Stromal cell of bone marrow (primary cell): Measurements from ENCODE around the gene GAS6.
"Not testable (repeated sequence)": the region's sequence is repeated elsewhere in the genome, so short reads cannot be mapped to it uniquely, and the experiment has no call there.

Source experiments
- DNase-seq: peaks from one replicate; pipeline ENCODE4 v3.0.0-alpha.2; 2012; ENCODE audit warnings: low read depth

Gene GAS6

DNA sequence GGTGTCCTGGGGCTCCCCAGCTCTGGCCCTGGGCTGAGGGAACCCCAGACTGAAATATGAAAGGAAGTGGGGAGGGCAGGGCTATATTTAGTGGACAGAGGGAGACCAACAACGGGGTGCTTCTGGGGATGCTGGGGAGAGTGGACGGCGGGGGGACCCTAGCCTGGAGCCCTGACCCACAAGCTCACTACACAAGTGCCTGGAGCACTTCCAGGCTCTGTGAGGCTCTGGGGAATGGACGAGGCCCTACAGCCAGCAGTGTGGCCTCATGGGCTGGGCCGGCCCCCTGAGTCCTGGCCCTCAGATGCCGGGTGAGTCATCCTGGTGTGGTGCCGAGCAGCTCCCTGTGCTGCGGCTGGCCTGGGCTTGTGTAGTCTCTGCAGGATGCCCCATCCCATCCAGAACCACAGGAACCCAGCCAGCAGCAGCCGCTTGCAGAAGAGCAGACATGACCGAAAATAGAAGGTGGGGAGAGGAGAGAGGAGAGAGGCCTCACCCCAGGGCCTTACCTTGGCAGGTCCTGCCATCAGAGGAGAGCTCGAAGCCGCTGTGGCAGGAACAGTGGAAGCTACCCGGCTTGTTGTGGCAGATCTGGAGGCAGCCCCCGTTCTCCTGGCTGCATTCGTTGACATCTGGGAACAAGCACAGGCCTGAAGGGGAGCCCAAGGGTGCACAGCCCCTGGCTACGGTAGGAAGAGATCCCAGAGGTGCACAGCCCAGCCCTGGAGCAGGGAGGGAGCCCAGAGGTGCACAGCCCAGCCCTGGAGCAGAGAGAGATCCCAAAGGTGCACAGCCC, 26.1 kb downstream of the GAS6 start:
- peak; percentile 96 for DNase-seq

DNA sequence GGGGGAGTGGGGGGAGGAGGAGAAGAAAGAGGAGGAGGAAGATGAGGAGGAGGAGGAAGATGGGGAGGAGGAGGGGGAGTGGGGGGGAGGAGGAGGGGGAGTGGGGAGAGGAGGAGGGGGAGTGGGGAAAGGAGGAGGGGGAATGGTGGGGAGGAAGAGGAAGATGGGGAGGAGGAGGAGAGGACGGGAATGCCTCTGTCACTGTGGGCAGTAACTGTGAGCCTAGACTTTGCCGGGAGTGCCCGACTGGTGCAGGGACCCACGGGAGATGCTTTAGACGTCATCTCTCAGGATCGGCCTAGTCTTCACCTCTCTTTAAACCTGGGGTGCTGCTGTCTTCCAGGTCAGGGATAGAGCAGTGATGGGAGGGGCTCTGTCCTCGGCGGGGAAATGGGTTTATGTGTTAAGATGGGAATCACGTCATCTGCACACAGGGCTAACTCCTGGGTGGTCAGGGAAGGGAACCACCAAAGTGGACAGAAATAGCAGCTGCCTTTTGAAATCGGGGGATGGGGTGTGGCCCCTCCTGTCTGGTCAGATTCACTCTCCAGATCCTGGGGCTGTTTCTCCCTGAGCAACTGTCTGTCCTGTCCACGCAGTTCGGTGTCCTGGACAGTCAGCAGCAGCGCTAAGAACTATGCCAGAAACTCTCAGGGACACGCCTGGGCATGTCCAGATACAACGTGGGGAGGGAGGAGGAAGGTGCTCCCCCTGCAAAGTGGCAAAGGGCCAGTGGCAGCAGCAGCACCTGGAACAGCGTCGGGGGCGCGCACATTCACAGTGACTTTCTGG, 26.9 kb downstream of the GAS6 start:
- peak; percentile 69 for DNase-seq

DNA sequence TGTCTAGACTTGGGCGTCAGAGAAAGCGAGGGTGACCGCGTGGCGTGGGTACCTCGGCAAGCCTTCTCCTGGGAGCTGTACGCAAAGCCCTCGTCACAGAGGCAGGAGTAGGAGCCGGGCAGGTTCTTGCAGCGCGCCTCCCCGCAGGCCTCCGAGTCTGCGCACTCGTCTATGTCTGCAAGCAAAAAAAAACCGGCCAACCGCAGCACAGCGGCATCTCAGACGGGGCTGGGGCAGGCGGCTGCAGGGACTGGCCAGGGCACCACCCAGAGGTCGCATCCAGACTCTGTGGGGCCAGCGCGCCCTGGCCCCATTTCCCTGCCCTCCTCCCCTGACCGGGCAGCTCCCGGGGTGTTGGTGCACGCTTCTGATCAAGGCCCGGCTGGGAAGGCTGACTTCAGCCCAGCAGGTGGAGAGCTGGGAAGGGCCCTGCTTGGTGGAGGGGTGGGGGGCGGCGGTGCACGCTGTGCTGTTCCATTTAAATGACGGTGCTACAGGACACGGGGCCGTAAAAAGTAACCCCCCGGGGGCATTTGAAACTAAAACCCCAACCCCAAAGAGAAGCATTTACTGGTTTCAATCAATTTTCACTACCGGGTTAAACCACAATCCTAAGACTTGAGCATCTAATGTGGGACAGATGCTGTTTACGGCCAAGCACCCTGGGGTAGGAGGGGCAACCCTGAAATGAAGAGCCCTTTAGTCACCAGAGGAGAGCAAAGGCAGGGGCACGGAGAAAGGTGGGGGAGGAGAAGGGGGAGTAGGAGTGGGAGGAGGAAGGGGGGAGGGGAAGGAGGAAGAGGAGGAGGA, 28.2 kb downstream of the GAS6 start:
- DNase-seq = no peak

DNA sequence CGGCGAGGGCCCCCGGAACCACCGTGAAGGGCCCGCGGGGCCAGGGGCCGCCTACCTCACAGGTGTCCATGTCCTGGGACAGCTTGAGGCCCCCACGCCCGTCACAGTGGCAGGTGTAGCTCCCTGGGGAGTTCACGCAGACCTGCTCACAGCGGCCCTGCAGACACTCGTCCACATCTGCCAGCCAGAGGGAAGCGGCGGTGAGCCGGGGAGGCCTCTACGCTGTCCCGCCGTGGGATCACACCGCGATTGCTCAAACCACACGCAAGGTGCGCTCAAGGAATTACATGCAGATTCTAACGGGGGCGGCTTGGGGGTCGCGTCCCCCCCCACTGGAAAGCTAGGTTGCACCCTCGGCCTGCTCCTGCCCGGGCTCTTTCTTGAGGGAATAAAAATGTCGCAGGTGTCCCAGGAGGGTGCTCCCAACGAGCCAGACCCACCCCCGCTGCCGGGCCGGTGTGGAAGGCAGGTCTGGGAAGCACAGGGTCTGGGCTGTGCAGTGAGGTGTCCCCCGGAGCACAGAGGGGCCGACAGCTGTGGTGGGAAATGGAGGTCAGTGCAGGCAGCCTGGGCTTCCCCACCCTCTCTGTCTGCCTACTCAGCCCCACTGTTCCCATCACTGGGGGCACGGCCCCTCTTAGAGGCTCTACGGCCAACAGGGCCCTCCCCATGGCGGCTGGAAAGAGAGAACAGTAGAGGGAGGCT, 29.2 kb downstream of the GAS6 start:
- DNase-seq = no peak

DNA sequence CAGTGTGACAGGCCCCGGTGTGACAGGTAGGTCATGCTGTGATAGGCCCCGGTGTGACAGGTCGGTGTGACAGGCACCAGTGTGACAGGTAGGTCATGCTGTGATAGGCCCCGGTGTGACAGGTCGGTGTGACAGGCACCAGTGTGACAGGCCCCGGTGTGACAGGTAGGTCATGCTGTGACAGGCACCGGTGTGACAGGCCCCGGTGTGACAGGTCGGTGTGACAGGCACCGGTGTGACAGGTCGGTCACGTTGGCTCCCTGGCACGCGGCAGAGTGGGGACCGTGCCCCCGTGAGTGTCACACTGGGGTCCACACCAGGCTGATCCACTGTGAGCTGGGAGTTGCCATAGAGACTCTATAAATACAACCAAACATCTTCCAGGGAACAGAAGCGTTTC, 29.9 kb downstream of the GAS6 start:
- not testable (repeated sequence) for DNase-seq

DNA sequence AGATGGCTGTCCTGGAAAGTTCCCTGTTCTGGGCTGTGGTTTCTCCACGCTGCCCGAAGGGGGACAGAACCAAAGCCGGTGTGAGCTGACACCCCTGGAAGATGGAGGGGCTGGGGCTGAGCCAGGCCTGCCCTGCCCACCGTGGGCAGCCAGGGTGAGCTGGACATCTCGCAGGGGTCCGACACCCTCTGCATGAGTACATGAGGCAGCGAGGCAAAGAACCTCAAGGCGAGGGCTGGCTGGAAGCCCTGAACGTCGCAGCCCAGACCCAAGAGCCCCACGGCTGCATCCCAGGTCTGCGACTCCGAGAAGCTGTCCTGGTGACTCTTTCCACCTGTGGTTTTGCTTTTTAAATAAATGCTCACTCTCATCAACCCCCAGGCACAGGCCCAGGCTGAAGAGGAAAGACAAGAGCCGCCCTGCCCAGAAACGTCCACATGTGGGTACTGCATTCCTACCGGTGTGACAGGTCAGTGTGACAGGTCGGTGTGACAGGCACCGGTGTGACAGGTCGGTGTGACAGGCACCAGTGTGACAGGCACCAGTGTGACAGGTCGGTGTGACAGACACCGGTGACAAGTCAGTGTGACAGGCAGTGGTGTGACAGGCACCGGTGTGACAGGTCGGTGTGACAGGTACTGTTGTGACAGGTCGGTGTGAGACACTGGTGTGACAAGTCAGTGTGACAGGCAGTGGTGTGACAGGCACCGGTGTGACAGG, 30.6 kb downstream of the GAS6 start:
- DNase-seq = no peak

DNA sequence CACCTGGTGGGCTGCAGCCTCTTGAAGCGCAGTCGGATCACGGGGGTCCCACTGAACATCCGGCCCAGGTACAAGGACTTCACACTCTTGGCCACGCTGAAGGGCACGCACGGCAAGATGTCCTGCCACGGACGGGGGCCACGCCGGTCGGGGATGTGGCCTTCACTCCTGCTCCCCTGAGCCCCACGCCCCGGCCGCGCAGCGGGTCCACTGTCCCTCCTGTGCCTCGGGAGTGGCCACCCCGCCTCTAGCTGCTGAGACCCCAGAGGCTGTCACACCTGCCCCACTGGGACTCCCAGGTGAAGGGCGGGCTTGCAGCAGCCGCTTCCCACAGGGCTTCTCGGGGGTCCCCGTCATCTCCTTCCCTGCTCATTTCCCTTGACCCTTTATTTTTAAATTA, 31.2 kb downstream of the GAS6 start:
- DNase-seq = no peak

DNA sequence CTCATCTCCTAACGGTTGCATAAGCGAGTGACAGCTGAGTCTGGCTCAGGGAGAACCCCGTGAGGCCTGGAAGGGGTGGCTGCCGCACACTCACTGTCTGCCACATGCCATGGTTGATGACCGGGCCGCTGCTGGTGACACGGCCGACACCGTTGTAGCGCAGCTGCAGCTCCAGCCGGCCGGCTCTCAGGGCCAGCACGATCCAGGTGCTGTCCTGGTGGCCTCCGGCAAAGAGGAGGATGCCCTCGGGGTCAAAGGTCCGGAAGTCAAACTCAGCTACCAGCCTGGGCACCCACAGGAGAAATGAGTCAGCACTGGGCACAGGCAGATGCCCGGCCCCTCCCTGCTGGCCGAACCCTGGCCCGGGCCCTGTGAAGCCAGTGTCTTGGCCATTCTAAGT, 31.7 kb downstream of the GAS6 start:
- no peak for DNase-seq

DNA sequence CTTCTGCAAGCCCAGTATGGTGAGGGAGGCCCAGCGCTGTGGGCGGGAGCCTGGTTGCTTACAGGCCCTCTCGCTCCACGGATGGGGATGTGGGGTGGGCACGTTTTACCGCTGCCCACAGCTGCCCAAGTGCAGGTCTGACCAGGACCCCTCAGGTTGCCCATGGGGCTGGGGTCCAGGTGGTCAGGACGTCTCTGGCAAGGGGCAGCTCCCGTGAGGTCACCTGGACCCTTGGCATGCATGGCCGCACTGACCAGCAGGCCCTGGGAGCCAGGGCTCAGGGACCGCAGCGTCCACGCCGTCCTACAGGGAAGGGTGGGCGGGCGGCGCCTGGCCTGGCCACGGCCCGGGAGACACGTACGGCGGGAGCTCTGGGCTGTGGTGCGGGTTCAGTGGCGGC, 32.8 kb downstream of the GAS6 start:
- no peak for DNase-seq

DNA sequence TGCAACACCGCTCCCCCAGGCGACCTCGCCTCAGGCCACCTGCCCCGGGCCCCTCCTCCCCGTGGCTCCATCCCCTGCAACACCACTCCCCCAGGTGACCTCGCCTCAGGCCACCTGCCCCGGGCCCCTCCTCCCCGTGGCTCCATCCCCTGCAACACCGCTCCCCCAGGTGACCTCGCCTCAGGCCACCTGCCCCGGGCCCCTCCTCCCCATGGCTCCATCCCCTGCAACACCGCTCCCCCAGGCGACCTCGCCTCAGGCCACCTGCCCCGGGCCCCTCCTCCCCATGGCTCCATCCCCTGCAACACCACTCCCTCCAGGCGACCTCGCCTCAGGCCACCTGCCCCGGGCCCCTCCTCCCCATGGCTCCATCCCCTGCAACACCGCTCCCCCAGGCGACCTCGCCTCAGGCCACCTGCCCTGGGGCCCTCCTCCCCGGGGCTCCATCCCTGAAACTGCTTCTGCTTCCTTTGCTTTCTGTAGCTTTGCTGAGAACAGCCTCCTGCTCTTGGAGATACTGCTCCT, 33.4 kb downstream of the GAS6 start:
- not testable (repeated sequence) for DNase-seq

DNA sequence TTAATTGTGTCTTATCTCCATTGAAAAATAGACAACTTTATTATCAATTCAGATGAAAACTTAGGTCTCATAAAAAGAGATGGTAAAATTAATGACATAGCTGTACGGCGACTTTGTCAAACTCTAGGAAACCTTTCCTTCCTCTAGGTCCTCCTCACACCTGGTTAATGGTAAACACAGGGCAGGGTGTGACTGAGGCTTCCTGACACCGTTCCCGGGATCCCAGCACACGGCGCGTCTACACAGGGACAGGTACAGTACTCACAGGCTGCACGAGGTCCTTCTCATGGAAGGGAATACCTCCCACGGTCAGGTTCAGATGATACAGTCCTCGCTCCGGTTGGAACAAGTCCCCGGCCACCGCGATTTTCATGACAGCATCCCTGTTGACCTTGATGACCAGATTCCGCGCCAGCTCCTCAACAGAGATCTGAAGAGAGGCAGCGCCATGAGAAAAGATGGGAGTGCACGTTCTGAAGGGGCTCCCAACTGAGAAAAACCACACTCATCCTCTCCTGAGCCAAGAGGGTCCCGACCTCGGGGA, 35.5 kb downstream of the GAS6 start:
- DNase-seq = no peak

DNA sequence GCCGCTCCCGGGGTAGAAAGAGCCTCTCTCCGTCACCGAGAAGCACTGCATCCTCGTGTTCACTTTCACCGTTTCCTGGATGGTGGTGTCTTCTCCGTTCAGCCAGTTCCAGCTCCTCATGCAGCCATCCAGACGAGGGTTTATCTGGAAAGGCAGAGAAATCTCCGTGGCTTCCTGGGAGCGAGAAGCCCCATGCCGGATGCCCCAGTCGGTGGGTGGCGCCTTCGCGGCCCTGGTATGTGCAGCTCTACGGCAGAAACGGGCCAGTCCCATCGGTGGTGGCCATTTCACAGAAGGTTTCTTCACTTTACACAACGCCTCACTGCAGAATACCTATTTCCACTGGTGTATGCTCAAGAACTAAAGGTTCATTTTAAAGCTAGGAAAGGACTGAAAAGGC, 36.9 kb downstream of the GAS6 start:
- no peak for DNase-seq

DNA sequence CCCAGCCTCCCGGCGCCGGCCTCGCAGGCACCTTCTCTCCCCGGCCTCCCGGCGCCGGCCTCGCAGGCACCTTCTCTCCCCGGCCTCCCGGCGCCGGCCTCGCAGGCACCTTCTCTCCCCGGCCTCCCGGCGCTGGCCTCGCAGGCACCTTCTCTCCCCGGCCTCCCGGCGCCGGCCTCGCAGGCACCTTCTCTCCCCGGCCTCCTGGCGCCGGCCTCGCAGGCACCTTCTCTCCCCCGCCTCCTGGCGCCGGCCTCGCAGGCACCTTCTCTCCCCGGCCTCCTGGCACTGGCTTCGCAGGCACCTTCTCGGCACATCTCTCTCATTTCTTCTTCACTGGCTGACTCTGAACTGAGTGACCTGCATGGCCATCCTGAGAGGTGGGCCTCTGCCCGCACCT, 37.4 kb downstream of the GAS6 start:
- not testable (repeated sequence) for DNase-seq

DNA sequence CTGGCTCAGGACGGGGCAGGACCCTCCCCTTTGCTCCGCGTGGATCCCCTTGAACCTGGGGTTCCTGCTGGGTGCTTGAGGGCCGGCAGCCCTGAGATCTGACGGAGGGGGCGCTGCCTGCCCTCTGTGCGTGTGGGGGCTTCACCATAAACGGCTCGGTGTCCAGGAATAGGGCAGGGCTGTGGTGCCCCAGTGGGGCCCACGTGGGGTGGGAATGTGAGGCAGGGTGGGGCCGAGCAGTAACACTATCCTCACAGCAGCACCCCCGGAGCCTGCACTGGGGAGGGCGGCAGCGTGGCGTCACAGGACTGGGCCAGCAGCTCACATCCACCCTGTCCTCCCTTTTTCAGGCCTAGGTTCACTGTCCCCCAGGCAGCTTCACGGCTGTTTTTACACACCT, 38.0 kb downstream of the GAS6 start:
- no peak for DNase-seq

DNA sequence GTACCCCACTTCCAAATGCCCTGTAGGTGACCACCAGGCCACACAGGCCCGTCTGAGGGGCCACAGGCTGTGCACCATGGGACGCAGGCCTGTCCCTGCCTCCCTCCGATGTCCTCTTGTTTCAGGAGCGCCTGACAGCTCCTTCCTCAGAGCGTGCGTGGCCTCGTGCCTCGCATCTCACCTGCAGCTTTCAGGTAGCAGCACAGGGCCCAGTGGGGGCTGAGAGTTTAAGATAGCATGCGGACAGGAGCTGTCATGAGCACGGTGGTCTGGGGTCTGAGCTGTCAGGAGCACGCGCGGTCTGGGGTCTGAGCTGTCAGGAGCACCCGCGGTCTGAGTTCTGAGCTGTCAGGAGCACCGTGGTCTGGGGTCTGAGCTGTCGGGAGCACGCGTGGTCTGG, 40.1 kb downstream of the GAS6 start:
- no peak for DNase-seq

DNA sequence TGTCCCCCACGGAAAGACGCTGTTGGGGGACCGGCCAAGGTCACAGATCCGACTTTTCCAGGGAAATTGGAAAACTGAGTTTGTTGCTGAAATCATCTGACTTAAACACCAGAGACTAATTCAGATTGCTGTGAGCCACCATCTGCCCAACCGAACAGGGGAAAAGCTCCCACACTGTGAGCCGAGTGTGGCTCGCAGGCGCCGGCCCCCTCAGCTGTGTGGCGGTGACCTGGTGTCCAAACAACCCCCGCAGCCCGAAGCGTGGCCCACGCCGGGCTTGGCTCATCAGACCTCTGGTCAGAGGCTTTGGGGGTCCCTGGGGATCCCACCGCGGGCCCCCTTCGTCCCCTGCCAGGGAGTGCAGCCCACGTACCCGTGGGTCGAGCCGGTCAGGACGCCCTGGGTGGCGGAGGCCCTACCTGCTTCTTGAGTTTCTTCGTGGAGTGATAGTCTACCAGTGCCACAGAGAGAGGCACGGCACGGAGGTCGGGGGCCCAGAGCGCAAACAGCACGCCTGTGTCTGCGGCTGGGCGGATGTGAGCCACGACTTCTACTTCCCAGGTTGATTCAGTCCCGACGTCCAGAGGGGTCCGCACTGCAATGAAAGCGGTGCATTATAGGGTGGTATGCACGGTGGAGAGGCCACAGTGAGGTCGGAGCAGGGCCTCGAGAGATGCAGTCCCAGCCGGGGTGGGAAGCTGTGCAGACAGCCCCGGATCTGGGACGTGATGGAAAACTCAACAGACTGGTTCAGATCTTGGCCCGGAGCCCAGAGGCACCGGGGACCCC, 40.7 kb downstream of the GAS6 start:
- no peak for DNase-seq

DNA sequence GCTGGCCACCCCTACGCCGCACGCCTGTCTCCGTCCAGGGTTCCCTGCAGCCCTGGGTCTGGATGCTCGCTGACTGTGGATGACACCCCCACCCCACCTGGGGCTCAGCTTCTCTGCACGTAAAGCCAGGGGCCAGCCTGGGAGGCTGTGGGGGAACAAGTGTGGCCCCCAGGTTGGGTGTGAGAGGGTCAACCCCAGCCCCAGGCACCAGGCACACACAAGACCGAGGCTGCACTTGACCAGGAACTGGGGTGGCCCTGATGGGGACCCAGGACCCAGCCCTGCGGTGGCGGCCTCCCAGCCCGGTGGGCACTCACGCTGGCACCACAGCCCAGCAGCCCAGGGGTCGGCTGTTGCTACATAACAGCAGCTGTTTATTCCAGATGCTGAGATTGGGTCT, 41.6 kb downstream of the GAS6 start:
- no peak for DNase-seq

DNA sequence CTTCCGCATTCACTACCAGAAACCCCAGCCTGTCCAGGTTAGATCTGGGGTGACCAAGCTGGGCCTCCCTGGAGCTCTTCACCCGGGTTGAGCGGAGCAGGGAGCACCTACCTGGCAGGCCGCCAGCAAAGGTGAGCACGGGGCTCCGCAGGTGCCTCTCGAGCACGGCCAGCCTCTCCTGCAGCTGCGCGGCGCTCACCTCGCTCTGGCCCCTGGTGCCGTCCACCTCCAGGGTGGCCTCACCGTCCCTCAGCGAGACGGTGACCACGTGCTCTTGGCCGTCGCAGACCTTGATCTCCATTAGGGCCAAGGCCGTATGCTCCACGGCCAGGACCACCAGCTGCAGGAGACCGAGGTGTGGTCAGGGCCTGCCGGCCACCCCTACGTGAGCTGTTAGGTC, 42.0 kb downstream of the GAS6 start:
- no peak for DNase-seq

DNA sequence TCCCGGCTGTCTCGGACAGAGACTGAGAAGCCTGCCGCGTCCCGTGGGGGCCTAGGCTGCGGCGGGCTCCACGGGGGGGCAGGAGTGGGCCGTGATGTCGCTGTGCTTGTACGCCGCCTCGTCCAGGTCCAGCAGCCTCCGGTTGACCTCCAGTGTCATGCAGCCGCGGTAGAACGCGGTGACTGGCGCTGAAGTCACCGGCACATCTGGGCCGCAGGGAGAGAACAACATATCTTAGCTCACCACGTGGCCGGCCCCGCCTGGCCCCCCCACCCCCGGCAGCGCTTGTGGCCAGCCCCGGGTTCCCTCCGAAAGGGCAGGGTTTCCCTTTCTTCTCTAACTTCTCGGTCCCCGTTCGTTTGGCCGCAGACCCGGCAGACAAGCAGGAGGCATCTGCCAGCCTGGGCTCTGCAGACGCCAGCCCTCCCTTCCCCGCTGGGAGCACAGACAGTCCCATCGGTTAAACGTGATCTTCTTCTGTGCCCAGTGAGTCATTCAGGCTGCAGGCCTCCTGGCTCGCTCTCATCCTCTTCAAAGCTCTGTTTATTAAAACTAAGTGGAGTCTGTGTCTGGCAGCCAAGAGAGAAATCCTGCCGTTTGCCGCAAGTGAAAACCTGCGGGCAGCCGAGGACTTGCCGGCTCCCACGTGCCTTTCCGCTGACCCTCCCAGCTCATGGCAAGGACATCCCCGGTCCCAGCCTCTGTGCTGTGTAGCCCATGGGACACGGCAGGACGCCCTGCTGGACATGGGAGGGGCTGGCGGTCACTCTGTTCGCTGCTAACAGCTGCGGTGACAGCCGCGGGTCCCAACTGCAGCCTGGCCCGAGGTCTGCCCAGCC, 42.8 kb downstream of the GAS6 start:
- DNase-seq = peak; percentile 93
